GM21619 (cell line): ENCODE data around the gene SLC6A18.
"Not testable (repeated sequence)": the region's sequence is repeated elsewhere in the genome, so short reads cannot be mapped to it uniquely, and the experiment has no call there.

Experiments
- ATAC-seq: cut with Tn5 transposase; IDR thresholded peaks from one replicate; pipeline ENCODE4 v1.9.1; 2021; ENCODE audit not compliant: unreplicated experiment

The SLC6A18 gene

DNA sequence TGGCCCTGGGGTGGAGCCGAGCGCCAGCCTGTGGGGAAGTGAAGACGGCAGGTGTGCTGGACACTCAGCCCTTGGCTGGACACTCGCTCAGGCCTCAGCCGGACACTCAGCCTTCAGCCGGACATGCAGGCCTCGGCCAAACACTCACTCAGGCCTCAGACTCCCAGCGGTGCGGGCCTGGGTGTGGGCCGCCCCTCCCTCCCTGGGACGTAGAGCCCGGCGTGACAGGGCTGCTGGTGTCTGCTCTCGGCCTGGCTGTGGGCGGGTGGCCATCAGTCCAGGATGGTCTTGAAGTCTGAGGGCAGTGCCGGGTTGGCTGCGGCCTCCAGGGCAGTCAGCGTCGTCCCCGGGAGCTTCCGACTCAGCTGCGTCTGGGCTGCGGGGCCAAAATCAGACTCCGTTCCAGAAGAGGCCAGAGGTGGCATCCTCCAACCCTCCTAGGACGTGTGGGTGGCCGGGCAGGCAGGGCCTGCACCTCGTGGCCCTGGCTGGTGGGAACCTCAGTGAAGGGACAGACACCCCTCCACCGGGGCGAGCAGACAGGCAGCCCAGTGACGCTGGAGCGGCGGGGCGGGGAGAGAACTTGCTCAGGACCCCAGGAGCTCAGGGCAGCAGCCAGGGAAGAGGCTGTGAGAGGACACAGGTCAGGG is 28.4 kb downstream of the SLC6A18 start:
- no peak for ATAC-seq

DNA sequence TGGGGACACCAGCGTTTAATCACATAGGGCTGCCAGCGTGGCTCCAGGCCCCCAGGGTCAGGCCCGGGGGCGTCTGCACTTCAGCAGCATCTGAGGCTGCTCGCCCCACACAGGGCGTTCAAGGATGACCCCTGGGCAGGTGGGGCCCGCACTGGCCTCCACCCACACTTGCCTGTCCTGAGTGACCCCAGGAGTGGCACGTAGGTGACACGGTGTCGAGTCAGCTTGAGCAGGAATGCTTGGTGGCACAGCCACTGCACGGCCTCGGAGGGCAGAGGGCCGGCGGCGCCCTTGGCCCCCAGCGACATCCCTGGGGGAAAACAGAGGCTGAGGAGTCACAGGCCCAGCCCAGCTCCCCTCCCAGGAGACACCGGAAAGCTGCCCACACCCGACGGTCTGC is 29.0 kb downstream of the SLC6A18 start:
- ATAC-seq = no peak

DNA sequence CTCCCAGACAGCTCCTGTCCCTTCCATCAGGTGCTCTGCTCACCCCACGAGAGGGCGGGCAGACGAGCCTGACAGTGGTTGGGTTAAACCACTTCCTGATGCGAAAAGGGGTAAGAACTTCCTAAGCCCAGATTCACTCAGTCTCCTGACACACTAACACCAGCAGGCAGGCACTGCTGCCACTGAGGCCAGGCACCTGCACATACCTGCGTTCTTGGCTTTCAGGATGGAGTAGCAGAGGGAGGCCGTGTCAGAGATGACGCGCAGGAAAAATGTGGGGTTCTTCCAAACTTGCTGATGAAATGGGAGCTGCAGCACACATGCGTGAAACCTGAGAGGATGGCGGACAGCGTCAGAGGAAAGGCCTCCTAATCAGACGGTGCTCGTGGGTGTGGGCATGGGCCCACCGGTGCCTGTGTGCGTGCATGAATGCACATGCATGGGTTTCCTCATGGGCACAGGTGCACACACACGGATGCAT is 29.9 kb downstream of the SLC6A18 start:
- ATAC-seq = no peak

DNA sequence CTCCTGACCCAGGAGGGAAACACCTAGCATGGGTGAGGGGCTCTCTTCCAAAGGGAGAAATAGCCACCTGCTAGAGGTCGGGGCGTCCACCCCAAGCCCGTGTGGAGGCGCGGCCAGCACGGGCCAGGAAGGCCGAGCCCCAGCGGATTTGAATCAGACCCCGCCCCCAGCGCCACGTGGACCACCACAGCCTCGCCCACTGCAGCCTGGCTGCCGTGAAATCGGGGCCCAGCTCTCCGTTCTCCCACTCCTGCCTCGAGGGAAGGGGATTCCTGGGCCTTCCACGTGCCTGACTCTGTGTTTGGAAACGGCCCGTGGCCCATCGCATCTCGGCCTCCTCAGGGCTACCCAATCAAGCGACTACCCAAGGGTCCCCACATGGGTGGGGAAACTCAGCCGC is 31.6 kb downstream of the SLC6A18 start:
- ATAC-seq = no peak

DNA sequence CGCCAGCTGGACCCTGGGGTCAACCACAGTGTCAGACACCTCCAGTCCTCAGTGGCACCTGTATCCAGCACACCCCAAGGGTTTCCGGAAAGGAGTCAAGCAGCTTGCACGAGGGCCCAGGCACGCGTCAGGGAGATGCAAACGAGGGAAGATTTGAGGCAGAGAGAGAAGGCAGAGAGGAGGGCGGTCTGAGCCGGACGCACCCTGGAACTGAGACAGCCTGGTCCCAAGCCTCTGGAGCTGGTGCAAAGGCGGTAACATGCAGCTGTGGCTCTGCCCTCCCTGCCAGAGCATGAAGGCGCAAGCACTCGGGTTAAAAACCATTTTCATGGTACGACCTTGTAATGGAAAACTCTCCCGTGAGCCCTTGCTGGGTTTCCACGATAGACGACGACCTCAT is 32.2 kb downstream of the SLC6A18 start:
- ATAC-seq = no peak

DNA sequence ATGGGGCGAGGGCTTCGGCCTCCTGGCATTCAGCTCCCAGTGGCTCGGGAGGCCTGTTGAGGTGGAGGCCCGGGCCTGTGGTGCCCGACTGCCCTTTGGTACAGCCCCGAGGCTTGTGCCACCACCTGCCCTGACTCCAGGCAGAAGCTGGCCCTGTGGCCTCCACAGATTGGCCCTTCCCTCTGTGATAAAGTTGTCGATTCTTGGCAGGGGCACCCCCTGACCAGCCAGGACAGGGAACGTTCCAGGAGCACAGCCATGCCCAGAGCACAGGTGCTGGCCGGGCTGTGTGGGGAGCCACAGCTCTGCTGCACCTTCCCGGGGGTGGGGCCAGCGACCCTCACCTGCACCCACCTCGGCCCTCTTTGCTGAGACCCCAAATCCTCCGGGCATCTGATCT is 32.7 kb downstream of the SLC6A18 start:
- no peak for ATAC-seq

DNA sequence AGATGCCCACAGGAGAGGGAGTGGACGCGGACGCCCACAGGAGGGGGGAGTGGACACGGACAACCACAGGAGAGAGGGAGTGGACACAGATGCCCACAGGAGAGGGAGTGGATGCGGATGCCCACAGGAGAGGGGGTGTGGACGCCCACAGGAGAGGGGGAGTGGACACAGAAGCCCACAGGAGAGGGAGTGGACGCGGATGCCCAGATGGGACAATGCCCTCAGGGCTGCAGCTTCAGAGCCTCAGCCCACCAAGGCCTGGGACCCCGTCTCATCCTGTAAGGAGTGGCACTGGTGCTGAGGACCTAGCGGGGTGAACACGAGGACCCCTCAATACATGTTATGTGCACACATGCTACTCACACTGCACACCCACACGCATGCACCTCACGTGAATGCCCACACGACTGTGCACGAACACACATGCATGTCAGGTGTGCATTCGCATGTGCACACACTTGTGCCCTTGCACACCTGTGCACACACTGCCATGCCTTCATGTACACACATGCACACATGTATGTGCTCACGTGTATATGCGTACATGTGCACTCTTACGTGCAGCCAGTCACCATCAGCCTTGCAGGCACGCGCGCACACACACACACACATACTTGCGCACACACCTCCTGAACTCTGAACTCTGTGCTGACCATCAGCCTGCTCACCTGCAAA is 34.8 kb downstream of the SLC6A18 start:
- no peak for ATAC-seq

DNA sequence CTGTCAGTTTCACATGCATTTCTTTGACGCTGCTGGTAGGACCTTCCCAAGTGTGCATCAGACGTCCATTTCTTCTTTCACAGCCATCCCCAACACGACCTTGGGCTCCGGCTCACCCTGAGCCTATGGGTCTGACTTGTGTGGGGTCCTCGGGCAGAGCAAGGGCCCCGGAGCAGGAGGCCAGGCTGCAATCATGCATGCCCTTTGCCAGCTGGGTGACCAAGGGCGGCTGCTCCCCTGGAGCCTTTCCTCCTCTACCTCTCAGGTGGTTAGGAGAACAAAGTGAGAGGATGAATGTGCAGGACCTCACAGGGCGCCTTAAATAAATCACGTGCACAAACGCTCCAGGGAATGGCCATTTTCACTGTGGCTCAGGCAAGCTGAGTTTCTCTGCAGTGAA is 36.5 kb downstream of the SLC6A18 start:
- no peak for ATAC-seq

DNA sequence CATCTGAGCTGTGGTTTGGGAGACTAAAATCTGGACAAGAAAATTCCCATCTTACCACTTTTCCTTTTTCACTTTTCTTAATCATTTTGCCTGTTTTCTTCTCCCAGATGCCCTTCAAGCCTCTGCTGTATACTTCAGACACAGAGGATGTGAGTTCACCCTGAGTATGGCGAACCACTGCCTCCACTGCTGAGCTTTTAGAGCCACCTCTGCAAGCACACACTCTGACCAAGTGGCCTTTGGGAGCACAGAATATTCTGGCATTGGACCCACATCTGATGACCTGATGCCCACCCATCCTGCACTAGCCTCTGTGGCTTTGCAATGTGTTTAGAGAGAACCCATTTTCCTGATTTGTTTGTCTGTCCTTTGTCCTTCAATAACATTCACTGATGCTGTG is 37.2 kb downstream of the SLC6A18 start:
- no peak for ATAC-seq

DNA sequence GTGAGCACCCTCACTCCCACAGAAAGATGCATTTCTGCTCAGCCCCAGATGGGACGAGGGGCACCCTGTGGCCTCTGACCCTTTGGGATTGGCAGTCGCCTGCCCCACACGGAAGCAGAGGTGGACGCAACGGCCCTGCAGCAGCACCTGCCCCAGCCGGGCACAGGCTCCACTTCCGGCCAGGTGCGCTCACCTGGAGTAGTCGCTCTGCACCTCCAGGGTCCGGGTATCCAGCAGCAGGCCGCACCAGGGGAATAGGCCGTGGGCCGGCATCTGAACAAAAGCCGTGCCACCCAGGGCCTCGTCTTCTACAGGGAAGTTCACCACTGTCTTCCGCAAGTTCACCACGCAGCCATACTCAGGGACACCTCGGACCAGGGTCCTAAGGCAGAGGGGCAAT is 39.0 kb downstream of the SLC6A18 start:
- ATAC-seq = no peak

DNA sequence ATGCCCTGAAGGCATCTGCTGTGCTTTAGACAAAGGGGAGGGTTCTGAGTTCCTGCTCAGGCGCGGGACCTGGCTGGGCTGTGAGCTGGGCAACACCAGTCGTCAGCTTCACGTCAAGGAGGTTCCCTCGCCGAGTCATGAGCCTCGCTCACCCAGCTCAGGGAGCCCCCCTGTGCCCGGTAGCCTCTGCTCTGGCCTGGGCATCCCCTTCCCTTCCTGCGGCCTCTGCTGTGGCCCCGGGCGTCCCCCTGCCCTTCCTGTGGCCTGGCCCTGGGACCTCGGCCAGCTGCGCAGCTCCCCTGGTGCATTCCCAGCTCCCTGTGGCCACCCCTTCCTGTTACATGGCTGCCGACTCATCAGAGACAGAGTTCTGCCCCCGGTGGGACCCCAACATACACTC is 39.8 kb downstream of the SLC6A18 start:
- ATAC-seq = no peak

DNA sequence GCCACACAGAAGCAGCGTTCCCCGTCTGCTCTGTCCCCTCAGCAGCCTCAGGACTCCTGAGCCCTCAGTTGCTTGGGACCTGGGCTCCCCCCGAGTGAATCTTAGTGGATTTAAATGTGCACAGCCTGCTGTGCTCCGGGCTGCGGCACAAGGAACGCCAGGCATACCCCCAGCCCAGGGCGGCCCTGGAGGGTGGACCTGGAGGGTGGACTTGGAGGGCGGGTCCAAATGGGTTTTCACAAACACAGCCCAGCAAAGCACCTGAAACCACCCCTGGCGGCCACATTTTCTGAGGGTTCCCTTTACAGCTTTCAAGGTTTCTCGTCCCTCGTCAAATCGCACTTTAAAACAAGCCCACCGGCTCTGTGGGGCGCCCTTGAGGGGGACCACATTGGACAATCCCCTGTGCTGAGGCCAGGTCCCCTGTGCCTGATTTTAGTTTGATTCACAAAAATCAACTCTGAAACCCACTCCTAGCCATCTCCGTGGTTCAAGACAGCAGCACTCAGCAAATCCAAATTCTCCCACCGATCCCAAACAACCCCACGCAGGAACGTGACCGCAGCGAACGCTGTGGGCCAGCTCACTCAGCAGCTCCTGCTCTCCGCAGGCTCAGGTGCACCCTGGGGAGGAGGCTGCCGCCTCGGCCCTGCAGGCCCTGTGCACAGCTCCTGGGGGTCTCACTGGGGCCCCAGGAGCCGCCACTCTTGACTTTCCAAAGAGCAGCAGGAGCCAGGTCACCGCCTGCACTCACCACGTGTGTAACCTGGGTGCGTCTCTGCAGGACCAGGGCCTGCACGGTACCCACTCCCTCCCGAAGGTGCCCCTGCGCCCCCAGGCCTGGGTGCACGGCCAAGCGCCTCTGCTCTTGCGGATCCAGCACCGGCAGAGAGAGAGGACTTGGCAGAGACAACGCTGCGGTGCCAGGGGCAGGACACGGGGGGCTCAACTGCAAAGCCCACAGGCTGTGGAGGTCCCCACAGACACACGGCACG is 40.6 kb downstream of the SLC6A18 start:
- ATAC-seq = no peak

DNA sequence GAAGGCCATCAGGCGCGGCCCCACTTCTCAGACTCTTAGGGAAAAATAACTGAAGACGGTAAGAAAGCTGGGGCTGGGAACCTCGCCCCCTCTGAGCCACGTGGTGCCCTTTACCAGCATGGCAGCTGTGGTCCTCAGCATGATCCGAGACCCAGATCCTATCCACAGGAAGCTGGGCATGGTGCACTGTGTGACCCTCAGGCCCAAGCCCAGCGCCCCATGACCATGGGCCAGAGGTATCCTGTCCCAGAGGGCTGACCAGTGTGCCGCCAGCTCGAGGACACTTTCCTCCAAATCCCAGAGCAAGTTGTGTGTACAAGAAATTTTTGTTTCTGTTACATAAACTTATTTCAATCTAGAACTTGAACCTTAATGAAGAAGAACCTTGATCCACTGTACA is 41.6 kb downstream of the SLC6A18 start:
- no peak for ATAC-seq

DNA sequence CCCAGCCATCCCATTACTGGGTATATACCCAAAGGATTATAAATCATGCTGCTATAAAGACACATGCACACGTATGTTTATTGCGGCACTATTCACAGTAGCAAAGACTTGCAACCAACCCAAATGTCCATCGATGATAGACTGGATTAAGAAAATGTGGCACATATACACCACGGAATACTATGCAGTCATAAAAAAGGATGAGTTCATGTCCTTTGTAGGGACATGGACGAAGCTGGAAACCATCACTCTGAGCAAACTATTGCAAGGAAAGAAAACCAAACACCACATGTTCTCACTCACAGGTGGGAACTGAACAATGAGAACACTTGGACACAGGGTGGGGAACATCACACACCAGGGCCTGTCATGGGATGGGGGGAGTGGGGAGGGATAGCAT is 42.3 kb downstream of the SLC6A18 start:
- ATAC-seq = not testable (repeated sequence)

DNA sequence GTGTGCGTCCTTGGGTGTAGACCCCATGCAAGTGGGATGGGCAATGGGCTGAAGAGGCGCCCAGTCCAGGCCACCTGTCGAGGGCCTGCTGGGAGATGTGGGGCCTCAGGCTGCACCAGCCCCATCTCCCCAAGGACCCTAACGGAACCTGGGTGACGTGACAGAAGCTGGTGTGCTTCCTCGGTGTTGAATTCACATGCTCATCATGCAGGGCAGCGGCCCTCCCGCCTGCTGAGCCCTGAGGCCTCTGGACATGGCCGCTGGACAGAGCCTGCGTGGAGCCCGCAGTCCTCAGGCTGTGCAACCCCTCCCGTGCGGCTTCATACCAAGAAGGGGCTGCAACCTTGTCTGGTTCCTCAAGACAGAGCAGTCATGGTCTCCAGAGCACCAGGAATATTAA is 42.9 kb downstream of the SLC6A18 start:
- ATAC-seq = no peak

DNA sequence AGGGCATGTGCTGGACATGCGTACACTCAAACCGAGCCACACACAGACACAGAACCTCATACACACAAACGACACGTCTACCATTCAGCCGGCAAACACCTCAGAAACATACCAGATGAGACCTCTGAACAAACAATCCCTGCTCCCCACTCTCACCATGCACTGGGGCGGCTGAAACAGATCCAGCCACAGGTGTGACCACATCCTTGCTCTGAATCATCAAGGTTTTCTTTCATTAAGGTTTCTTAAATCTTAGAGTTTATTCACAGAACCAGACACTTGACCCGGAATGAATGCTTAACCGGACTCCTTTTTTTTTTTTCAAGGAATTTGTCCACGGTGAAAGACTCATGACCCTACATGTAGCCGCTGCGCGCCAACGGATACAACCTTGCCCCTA is 43.5 kb downstream of the SLC6A18 start:
- ATAC-seq = no peak

DNA sequence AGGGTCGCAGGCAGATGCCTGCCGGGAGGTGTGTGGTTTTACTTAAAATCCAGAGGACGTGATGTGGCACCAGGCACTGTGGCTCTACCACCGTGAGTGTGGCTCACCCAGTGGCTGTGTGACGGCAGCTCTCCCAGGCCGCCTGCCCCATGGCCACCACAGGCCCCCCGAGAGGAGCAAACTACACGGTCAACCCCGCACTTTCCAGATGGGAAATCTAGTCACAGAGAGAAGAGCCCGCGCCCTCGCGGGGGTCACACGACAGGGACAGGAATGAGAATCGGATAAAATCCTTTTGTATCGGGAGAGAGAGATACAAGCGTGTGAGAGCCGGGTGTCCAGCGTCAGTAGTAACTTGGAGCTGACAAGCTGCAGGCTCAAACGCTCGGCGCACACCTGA is 45.2 kb downstream of the SLC6A18 start:
- no peak for ATAC-seq

DNA sequence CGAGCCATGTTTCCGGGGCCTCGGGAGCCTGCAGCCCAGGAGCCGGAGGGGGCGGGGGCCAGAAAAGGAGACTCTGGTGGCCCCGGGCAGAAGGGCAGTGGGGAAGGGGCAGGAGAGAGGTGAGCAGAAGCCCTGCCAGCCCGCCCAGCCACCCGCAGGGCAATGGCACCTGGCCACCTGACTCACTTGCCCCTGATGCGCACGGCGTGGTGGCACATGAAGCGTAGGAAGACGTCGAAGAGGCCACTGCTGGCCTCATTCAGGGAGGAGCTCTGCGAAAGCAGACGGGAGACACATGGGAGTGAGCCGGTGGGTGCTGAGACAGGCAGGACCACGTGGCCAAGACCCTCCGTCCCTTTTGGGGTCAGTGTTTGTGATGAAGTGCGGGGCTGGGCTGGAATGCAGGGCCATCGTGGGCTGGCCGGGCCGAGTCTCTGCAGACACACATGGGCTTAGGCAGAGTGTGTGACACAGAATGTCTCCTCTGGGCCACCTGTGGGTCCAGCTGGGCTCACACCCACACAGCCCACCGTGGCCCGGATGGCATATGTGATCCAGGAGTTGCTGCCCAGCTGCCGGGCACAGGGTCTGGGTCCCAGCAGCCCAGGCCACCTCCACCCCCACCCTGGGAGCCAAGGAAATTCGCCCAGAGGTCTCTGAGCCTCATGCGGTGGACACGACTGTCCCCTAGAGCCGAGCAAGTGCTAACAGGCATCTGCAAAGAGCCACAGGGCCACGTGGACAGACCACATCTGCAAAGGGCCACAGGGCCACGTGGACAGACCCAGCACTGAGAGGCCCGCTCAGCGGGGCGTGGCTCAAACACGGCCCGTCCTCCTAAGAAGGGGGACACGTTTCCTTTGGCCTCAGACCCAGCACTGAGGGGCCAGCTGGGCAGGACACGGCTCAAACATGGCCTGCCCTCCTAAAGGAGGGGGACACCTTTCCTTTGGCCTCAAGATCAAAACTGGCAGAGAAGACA is 46.0 kb downstream of the SLC6A18 start:
- ATAC-seq = no peak

DNA sequence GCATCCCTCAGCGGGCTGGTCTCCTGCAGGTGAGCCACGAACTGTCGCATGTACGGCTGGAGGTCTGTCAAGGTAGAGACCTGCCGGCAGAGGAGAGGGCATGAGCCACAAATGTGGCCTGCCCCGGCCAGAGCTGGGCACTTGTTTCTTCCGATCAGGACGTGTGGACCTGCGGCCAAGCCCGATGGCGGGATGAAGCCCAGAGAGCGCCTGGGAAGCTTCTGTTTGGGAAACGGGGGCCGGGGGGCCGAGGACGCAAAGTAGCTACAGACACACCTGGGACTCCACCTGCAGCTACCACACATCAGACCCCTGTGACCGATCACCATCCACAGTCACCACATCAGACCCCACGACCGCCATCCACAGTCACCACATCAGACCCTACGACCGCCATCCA is 47.0 kb downstream of the SLC6A18 start:
- no peak for ATAC-seq

DNA sequence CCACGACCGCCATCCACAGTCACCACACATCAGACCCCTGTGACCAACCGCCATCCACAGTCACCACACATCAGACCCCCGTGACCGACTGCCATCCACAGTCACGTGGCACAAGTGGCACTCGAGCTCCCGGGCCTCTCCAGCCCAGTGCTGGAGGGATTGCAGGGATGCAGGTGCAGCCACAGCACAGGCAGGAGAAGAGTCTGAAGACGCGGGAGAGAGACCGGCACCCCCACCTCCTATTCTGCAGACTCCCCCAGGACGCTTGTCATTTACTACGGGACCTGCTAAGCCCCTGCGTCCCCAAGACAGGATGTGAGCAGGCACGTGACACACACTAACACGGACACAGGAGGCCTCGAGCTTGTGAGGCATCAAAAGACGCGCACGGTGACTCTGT is 48.6 kb downstream of the SLC6A18 start:
- ATAC-seq = no peak

DNA sequence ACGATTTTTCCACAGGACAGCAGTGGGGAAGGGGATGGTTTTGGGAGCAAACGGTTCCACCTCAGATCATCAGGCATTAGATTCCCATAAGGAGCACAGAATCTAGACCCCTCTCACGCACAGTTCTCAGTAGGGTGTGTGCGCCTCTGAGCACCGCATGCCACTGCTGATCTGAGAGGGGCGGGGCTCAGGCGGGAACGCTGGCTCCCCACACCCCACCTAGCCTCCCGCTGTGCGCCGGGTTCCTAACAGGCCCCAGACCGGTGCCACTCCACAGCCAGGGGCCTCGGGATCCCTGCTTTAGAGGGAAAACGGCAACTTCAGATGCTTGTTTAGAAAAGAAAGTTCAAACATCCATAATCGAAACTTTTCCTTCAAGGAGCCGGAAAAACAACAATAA is 49.3 kb downstream of the SLC6A18 start:
- ATAC-seq = no peak
